PC-3 (cell line): ENCODE measurements around the gene PPP1R3D. TPM values are rescaled to one million over a fixed set of nuclear protein-coding genes. Genes with fewer than 3 reads are reported as not detected.

Experiments
- ATAC-seq: fragments of 200-7000 bp; cut with Tn5 transposase; 2 replicates; pipeline ENCODE4 v1.9.1; 2020; ENCODE audit warnings: mild to moderate bottlenecking, moderate library complexity
- BruUV-seq: library from RNA; stranded (reverse); fragments of 400-500 nt; replicated peaks from 2 replicates; lab custom pipeline; 2021; lab: Mats Ljungman, UMichigan
- CTCF ChIA-PET: fragments of 300-600 bp; sonication (Branson Sonifier 250); formaldehyde crosslinking; loops from one replicate; lab custom pipeline; 2022; ENCODE audit warnings: antibody characterized with exemption; lab: Charles Lee
- POLR2A ChIA-PET: fragments of 300-600 bp; sonication (Branson Sonifier 250); formaldehyde crosslinking; loops from one replicate; lab custom pipeline; 2022; ENCODE audit warnings: antibody characterized with exemption; ENCODE audit not compliant: unreplicated experiment; lab: Charles Lee
- DNase-seq: peaks from one replicate; pipeline ENCODE4 v3.0.0-alpha.2; 2015
- H2AFZ ChIP-seq: fragments of 300-600 bp; sonication (generic); 2 replicates; pipeline ENCODE4 v1.6.0; 2016; ENCODE audit warnings: antibody characterized with exemption, low read length
- H3F3A ChIP-seq: fragments of 300-600 bp; sonication (generic); one replicate; pipeline ENCODE4 v1.6.0; 2017; ENCODE audit warnings: antibody characterized with exemption, low read length, control low read depth, mild to moderate bottlenecking; ENCODE audit not compliant: unreplicated experiment
- H3K27ac ChIP-seq: fragments of 300-600 bp; sonication (generic); 2 replicates; pipeline ENCODE4 v1.5.1; 2016; ENCODE audit warnings: mild to moderate bottlenecking, low read length
- H3K27me3 ChIP-seq: fragments of 300-600 bp; sonication (generic); 2 replicates; pipeline ENCODE4 v1.6.1; 2016; ENCODE audit warnings: low read length, mixed read lengths
- H3K36me3 ChIP-seq: fragments of 300-600 bp; sonication (generic); 2 replicates; pipeline ENCODE4 v1.6.1; 2016; ENCODE audit warnings: low read depth, mixed run types, low read length, mixed read lengths
- H3K4me1 ChIP-seq: fragments of 300-600 bp; sonication (generic); 2 replicates; pipeline ENCODE4 v1.5.1; 2016; ENCODE audit warnings: low read length; ENCODE audit not compliant: insufficient read depth
- H3K4me2 ChIP-seq: fragments of 300-600 bp; sonication (generic); 2 replicates; pipeline ENCODE4 v1.6.0; 2016; ENCODE audit warnings: low read length
- H3K4me3 ChIP-seq: fragments of 300-600 bp; sonication (generic); 2 replicates; pipeline ENCODE4 v1.5.1; 2016; ENCODE audit warnings: mild to moderate bottlenecking, low read length, mixed read lengths
- H3K79me2 ChIP-seq: fragments of 300-600 bp; sonication (generic); 2 replicates; pipeline ENCODE4 v1.6.1; 2017; ENCODE audit warnings: low read length, mixed read lengths
- H3K9ac ChIP-seq: fragments of 300-600 bp; sonication (generic); 2 replicates; pipeline ENCODE4 v1.6.0; 2016; ENCODE audit warnings: mild to moderate bottlenecking, low read length
- H3K9me2 ChIP-seq: fragments of 300-600 bp; sonication (generic); replicated peaks from 2 replicates; pipeline ENCODE4 v1.6.1; 2016; ENCODE audit warnings: mixed run types, low read length, mixed read lengths
- H3K9me3 ChIP-seq: fragments of 300-600 bp; sonication (generic); 2 replicates; pipeline ENCODE4 v1.6.1; 2016; ENCODE audit warnings: low read length, mixed read lengths
- H4K20me1 ChIP-seq: fragments of 300-600 bp; sonication (generic); 2 replicates; pipeline ENCODE4 v1.6.1; 2016; ENCODE audit warnings: low read length, mixed read lengths
- EZH2 ChIP-seq: fragments of 300-600 bp; sonication (generic); IDR thresholded peaks from one replicate; pipeline ENCODE4 v1.6.1; 2017; ENCODE audit warnings: antibody characterized with exemption, mild to moderate bottlenecking, low read length; ENCODE audit not compliant: unreplicated experiment
- EZH2phosphoT487 ChIP-seq: fragments of 300-600 bp; sonication (generic); IDR thresholded peaks from 2 replicates; pipeline ENCODE4 v1.6.1; 2018; ENCODE audit warnings: mild to moderate bottlenecking, antibody characterized with exemption, low read length, borderline replicate concordance
- intact Hi-C: fragments of 100-400 bp; cut with micrococcal nuclease; formaldehyde crosslinking; loops from 2 replicates; pipeline ENCODE4 v1.9.0; 2023
- total RNA-seq: library from RNA; depleted of rRNA; stranded (reverse); fragments of >200 nt; gene quantifications from 2 replicates; pipeline ENCODE4 v1.2.3, GENCODE V29; 2014
- TF ChIP-seq, protein P1 (sequence below): fragments of 300-600 bp; sonication (generic); conservative IDR thresholded peaks from 2 replicates; pipeline ENCODE4 v1.5.1; 2017; ENCODE audit warnings: antibody characterized with exemption, low read depth, mild to moderate bottlenecking, low read length

PPP1R3D gene
- total RNA-seq, 1 experiment from 2014 or later: 6.3 TPM

DNA sequence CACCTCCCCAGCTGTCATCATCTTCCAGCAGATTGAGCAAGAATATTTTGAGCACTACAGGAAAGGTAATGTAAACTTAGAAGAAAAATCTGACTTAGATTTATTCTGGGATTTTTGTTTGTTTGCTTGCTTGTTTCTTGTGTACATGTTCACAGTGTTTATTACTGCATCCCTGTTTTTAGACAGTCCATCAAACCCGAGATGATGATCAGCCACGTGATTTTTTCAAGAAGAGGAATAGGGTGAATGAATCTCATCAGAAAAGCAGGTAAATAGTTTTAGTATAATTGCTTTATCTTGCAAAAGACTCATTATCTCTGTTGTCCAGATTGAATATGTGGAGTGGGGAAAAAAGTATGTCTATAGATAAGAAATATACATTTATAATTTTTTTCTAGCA, 2.1 kb upstream of the PPP1R3D start:
- Histone ChIP-seq H3K36me3 (peaks cover 9% of the 10 kb centered on the region; the same call in 1 of the 2 replicates), H4K20me1 (no peaks in the 10 kb centered on the region; the same call in 1 of the 2 replicates), H3K4me3 (no peak overlapping the region), H3K4me1 (peaks cover 31% of the 10 kb centered on the region), H3F3A (no peaks in the 10 kb centered on the region), H3K4me2 (peak overlapping the region; percentile 96), H3K9me2 (no peaks in the 10 kb centered on the region), H3K79me2 (peaks cover 39% of the 10 kb centered on the region), H3K9me3 (no peaks in the 10 kb centered on the region), H3K27ac (no peak overlapping the region), H2AFZ (no peak overlapping the region), H3K27me3 (no peaks in the 10 kb centered on the region), H3K9ac (no peak overlapping the region)
- POLR2A ChIA-PET: no interaction called here
- CTCF ChIA-PET: no interaction called here
- TF ChIP-seq EZH2phosphoT487: no peak
- TF ChIP-seq, protein P1, sequence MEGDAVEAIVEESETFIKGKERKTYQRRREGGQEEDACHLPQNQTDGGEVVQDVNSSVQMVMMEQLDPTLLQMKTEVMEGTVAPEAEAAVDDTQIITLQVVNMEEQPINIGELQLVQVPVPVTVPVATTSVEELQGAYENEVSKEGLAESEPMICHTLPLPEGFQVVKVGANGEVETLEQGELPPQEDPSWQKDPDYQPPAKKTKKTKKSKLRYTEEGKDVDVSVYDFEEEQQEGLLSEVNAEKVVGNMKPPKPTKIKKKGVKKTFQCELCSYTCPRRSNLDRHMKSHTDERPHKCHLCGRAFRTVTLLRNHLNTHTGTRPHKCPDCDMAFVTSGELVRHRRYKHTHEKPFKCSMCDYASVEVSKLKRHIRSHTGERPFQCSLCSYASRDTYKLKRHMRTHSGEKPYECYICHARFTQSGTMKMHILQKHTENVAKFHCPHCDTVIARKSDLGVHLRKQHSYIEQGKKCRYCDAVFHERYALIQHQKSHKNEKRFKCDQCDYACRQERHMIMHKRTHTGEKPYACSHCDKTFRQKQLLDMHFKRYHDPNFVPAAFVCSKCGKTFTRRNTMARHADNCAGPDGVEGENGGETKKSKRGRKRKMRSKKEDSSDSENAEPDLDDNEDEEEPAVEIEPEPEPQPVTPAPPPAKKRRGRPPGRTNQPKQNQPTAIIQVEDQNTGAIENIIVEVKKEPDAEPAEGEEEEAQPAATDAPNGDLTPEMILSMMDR: no peak
- no peak for TF ChIP-seq EZH2
- intact Hi-C loops: no loop called here
- DNase-seq (no peak), ATAC-seq (no peak)
- no TSS peak for BruUV-seq

DNA sequence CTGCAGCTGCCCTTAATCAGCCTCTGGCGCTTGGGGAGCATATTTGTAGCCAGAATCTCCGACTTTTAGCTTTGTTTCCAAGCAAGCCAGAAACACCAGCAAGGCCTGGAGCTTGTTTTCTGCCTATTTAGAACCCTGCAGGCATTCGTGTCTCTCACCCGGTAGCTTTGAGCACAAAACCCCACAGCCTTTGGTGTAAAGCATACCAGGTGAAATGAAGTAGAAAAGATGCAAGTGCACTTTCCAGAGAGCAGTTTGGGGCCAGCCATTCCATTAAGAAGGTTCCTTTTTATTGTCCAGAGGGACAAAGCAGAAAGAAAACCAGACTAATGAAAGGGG, 820 bp upstream of the PPP1R3D start:
- POLR2A ChIA-PET: interaction anchor here (0.6 kb wide), 1 partner anchor 24 kb away, joined by 3 read pairs; no protein-coding TSS in a partner anchor
- BruUV-seq: no TSS peak
- Histone ChIP-seq H3K27ac (peak overlapping the region; percentile 73), H3K4me3 (peak overlapping the region; percentile 72), H3K27me3 (no peaks in the 10 kb centered on the region), H3K9ac (peak overlapping the region; percentile 80), H2AFZ (peak overlapping the region; percentile 92), H3K4me2 (peak overlapping the region; percentile 96), H3K4me1 (peaks cover 36% of the 10 kb centered on the region), H3F3A (no peaks in the 10 kb centered on the region), H4K20me1 (peaks cover 5% of the 10 kb centered on the region; the same call in 1 of the 2 replicates), H3K9me2 (no peaks in the 10 kb centered on the region), H3K36me3 (peaks cover 9% of the 10 kb centered on the region; the same call in 1 of the 2 replicates), H3K79me2 (peaks cover 51% of the 10 kb centered on the region), H3K9me3 (no peaks in the 10 kb centered on the region)
- ATAC-seq (no peak), DNase-seq (no peak)
- intact Hi-C loops: loop anchor here (2.0 kb wide), 1 partner anchor 96 kb away; no protein-coding TSS in a partner anchor
- TF ChIP-seq, protein P1: no peak
- TF ChIP-seq EZH2phosphoT487 (no peak), EZH2 (no peak)
- CTCF ChIA-PET: no interaction called here

DNA sequence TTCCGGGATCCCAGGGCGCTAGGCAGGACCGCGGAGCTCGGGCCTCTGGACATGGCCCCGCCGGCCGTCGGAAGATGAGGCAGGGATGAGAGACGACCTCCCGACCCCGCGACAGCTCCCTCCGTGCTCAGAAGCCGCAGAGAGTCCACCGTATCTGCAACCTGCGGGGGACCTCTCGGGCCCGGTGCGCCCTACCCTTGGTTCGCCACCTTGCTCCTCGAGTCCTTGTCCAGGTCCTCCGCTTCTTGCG, 301 bp downstream of the PPP1R3D start:
- no peak for TF ChIP-seq EZH2phosphoT487
- ChIA-PET CTCF (interaction anchor here (0.7 to 1.7 kb wide), 3 partner anchors 14 to 157 kb away, joined by 3 to 10 read pairs (median 3); no protein-coding TSS in a partner anchor), POLR2A (interaction anchor here (0.6 to 0.9 kb wide), 5 partner anchors 8 to 1537 kb away, joined by 4 to 7 read pairs (median 4); no protein-coding TSS in a partner anchor)
- intact Hi-C loops: loop anchor here (2.0 kb wide), 1 partner anchor 95 kb away; no protein-coding TSS in a partner anchor
- Histone ChIP-seq H3K27ac (peak overlapping the region; percentile 73), H3K9me3 (no peaks in the 10 kb centered on the region), H3F3A (no peaks in the 10 kb centered on the region), H3K36me3 (peaks cover 9% of the 10 kb centered on the region; the same call in 1 of the 2 replicates), H3K4me3 (peak overlapping the region; percentile 72), H3K27me3 (no peaks in the 10 kb centered on the region), H3K9me2 (no peaks in the 10 kb centered on the region), H3K4me2 (peak overlapping the region; percentile 96), H3K9ac (peak overlapping the region; percentile 80), H3K4me1 (peaks cover 36% of the 10 kb centered on the region), H4K20me1 (peaks cover 6% of the 10 kb centered on the region; the same call in 1 of the 2 replicates), H2AFZ (peak overlapping the region; percentile 92), H3K79me2 (peaks cover 51% of the 10 kb centered on the region)
- peak; percentile 6; the same call in 1 of the 2 replicates for ATAC-seq
- BruUV-seq: no TSS peak
- no peak for DNase-seq
